Neural progenitor cell (in vitro differentiated cells): Measurements from ENCODE around the gene CDKL4.

Experiments
- CTCF ChIP-seq: fragments of 200-600 bp; sonication (generic); IDR thresholded peaks from 2 replicates; pipeline ENCODE4 v1.5.1; 2017; ENCODE audit warnings: antibody characterized with exemption, mild to moderate bottlenecking
- EZH2 ChIP-seq: fragments of 200-600 bp; sonication (generic); IDR thresholded peaks from 2 replicates; pipeline ENCODE4 v1.6.1; 2017; ENCODE audit warnings: antibody characterized with exemption, mild to moderate bottlenecking, moderate library complexity

- no peak for TF ChIP-seq EZH2
- no peak for TF ChIP-seq CTCF
Measured at GRCh38 chr2:39178756-39179155, 65.0 kb downstream of the CDKL4 start.
